Neural crest cell (in vitro differentiated cells): ENCODE results near the gene LGALS13. TPM values are rescaled to one million over a fixed set of nuclear protein-coding genes. Genes with fewer than 3 reads are reported as not detected.

Source experiments
- DNase-seq: peaks from one replicate; pipeline ENCODE4 v3.0.0; 2021; ENCODE audit warnings: low read depth, mixed read lengths, low spot score
- H3K27ac Mint-ChIP-seq: one replicate; pipeline ENCODE4 v1.8.0; 2021; ENCODE audit warnings: mild to moderate bottlenecking, mixed read lengths; ENCODE audit not compliant: unreplicated experiment
- H3K27me3 Mint-ChIP-seq: 2 replicates; pipeline ENCODE4 v1.8.0; 2021; ENCODE audit warnings: low read depth, mild to moderate bottlenecking, mixed read lengths
- H3K36me3 Mint-ChIP-seq: 2 replicates; pipeline ENCODE4 v1.8.0; 2021; ENCODE audit warnings: low read depth, mild to moderate bottlenecking, mixed read lengths
- H3K4me1 Mint-ChIP-seq: 2 replicates; pipeline ENCODE4 v1.8.0; 2021; ENCODE audit warnings: mixed read lengths
- H3K4me3 Mint-ChIP-seq: one replicate; pipeline ENCODE4 v1.8.0; 2021; ENCODE audit warnings: mild to moderate bottlenecking, mixed read lengths
- H3K9me3 Mint-ChIP-seq: 2 replicates; pipeline ENCODE4 v1.8.0; 2021; ENCODE audit warnings: mixed read lengths
- CTCF ChIP-seq: fragments of 200-600 bp; sonication (generic); conservative IDR thresholded peaks from 2 replicates; pipeline ENCODE4 v1.5.0; 2021; ENCODE audit warnings: antibody characterized with exemption, mild to moderate bottlenecking
- total RNA-seq: library from RNA; stranded (reverse); gene quantifications from 2 replicates; pipeline ENCODE4 v1.2.1, GENCODE V29; 2021

The LGALS13 gene
- total RNA-seq, 1 donor from 2014 or later, result not detected

- H3K4me3 Mint-ChIP-seq, result no peak overlapping the region
- no peak for TF ChIP-seq CTCF
- no peak for DNase-seq
- H3K27me3 Mint-ChIP-seq, result peaks cover 85% of the 10 kb centered on the region
- H3K36me3 Mint-ChIP-seq, result no peaks in the 10 kb centered on the region
- H3K27ac Mint-ChIP-seq, result no peak overlapping the region
- peaks cover 4% of the 10 kb centered on the region for H3K9me3 Mint-ChIP-seq
- H3K4me1 Mint-ChIP-seq, result no peaks in the 10 kb centered on the region
Observed at GRCh38 chr19:39595950-39596349, 6.4 kb upstream of the LGALS13 start.

GRCh38 chr19:39596911-39597310 is 5.4 kb upstream of the LGALS13 start:
- Mint-ChIP-seq H3K27me3 (peaks cover 79% of the 10 kb centered on the region), H3K27ac (no peak overlapping the region), H3K36me3 (no peaks in the 10 kb centered on the region), H3K4me3 (no peak overlapping the region), H3K9me3 (peaks cover 4% of the 10 kb centered on the region), H3K4me1 (no peaks in the 10 kb centered on the region)
- no peak for TF ChIP-seq CTCF
- DNase-seq, result no peak

- H3K27ac Mint-ChIP-seq, result no peak overlapping the region
- no peak for TF ChIP-seq CTCF
- no peaks in the 10 kb centered on the region for H3K4me1 Mint-ChIP-seq
- H3K36me3 Mint-ChIP-seq, result no peaks in the 10 kb centered on the region
- H3K27me3 Mint-ChIP-seq, result peaks cover 76% of the 10 kb centered on the region
- peak; percentile 35 for DNase-seq
- H3K9me3 Mint-ChIP-seq, result peaks cover 4% of the 10 kb centered on the region
- no peak overlapping the region for H3K4me3 Mint-ChIP-seq
Observed at GRCh38 chr19:39599116-39599515, 3.2 kb upstream of the LGALS13 start.

- Mint-ChIP-seq H3K36me3 (no peaks in the 10 kb centered on the region), H3K27me3 (peaks cover 70% of the 10 kb centered on the region), H3K4me1 (no peaks in the 10 kb centered on the region), H3K9me3 (peaks cover 4% of the 10 kb centered on the region), H3K27ac (no peak overlapping the region), H3K4me3 (no peak overlapping the region)
- DNase-seq, result no peak
- no peak for TF ChIP-seq CTCF
Observed at GRCh38 chr19:39603825-39604224, 1.5 kb downstream of the LGALS13 start.

GRCh38 chr19:39607021-39607420 is 4.7 kb downstream of the LGALS13 start:
- Mint-ChIP-seq H3K27ac (no peak overlapping the region), H3K36me3 (no peaks in the 10 kb centered on the region), H3K4me1 (no peaks in the 10 kb centered on the region), H3K4me3 (no peak overlapping the region), H3K27me3 (peaks cover 62% of the 10 kb centered on the region), H3K9me3 (peaks cover 1% of the 10 kb centered on the region)
- TF ChIP-seq CTCF, result no peak
- no peak for DNase-seq

GRCh38 chr19:39607561-39607960 is 5.2 kb downstream of the LGALS13 start:
- H3K27me3 Mint-ChIP-seq, result peaks cover 64% of the 10 kb centered on the region
- no peak for TF ChIP-seq CTCF

More at GRCh38 chr19:39607561-39607960, 5.2 kb downstream of the LGALS13 start:
- no peaks in the 10 kb centered on the region for H3K4me1 Mint-ChIP-seq
- no peak overlapping the region for H3K4me3 Mint-ChIP-seq
- no peak for DNase-seq
- H3K36me3 Mint-ChIP-seq, result no peaks in the 10 kb centered on the region
- H3K27ac Mint-ChIP-seq, result no peak overlapping the region
- peaks cover 2% of the 10 kb centered on the region for H3K9me3 Mint-ChIP-seq
